Ovary (tissue), 9 donors: ENCODE data around the gene RPS6KA5. TPM values are rescaled to one million over a fixed set of nuclear protein-coding genes. Genes with fewer than 3 reads are reported as not detected.
"Not testable (repeated sequence)": the region's sequence is repeated elsewhere in the genome, so short reads cannot be mapped to it uniquely, and the experiment has no call there.

Experiments
- DNase-seq, 5 donors: peaks; one replicate each; pipeline ENCODE4 v3.0.0-alpha.2; 2019 to 2020
- H3K27ac ChIP-seq, 2 donors: fragments of 200-600 bp; one replicate each; pipeline versions ENCODE4 v1.5.1 to v1.8.0; 2019 to 2022
- H3K27me3 ChIP-seq: fragments of 200-600 bp; one replicate; pipeline ENCODE4 v1.8.0; 2022
- H3K36me3 ChIP-seq: fragments of 200-600 bp; sonication (generic); one replicate; pipeline ENCODE4 v1.5.1; 2019
- H3K4me1 ChIP-seq: one replicate; pipeline ENCODE4 v1.8.1; 2013; ENCODE audit warnings: mild to moderate bottlenecking, moderate library complexity; ENCODE audit not compliant: insufficient read depth
- H3K4me3 ChIP-seq: fragments of 200-600 bp; sonication (generic); one replicate; pipeline ENCODE4 v1.5.1; 2017
- H3K9me3 ChIP-seq, 2 donors: fragments of 200-600 bp in 1 of 2; sonication (generic) in 1 of 2; one replicate each; pipeline versions ENCODE4 v1.5.1 to v1.8.1; 2013 to 2019; ENCODE audit warnings: mild to moderate bottlenecking in 1 of 2, moderate library complexity in 1 of 2
- CTCF ChIP-seq, 3 donors: fragments of 450-650 bp in 2 of 3; fragments of 200-600 bp in 1 of 3; IDR thresholded peaks; one replicate each; pipeline versions ENCODE4 v1.5.1 to v1.8.0; 2016 to 2022; ENCODE audit warnings: antibody characterized with exemption in 3 of 3, mild to moderate bottlenecking in 1 of 3
- EP300 ChIP-seq: sonication (generic); formaldehyde crosslinking; IDR thresholded peaks from one replicate; pipeline ENCODE4 v1.6.1; 2017; ENCODE audit warnings: antibody characterized with exemption
- POLR2A ChIP-seq: fragments of 450-650 bp; IDR thresholded peaks from one replicate; pipeline ENCODE4 v1.6.1; 2017; ENCODE audit warnings: antibody characterized with exemption, mild to moderate bottlenecking, moderate library complexity
- WGBS, 3 donors: extraction: QIAGEN DNeasy Blood & Tissue Kit in 1 of 3; methylation state at CpG; one replicate each; pipeline versions ENCODE4 v1.1.5 to v1.1.7; 2013 to 2017; 5-methylcytosine and 5-hydroxymethylcytosine counted together
- intact Hi-C, 4 donors: fragments of 100-400 bp; cut with DNase I; formaldehyde crosslinking; loops; one replicate each; pipeline versions ENCODE4 v1.11.0 to v1.15.1; 2022 to 2023
- polyA plus RNA-seq, 2 donors: library from polyadenylated mRNA; stranded (reverse); fragments of 200-250 nt in 1 of 2; fragments of 350-450 nt in 1 of 2; fragmentation: Illumina TruSeq in 1 of 2; extraction: RNeasy Lipid Tissue Mini Kit (QIAGEN cat#74804) in 1 of 2; gene quantifications; one replicate each; pipeline ENCODE4 v1.2.3, GENCODE V29; 2013 to 2014
- total RNA-seq, 7 donors: library from RNA; depleted of rRNA in 2 of 7; stranded (reverse); fragments of >200 nt in 2 of 7; fragmentation: NEBNext Ultra II Directional in 3 of 7; extraction: Animal tissue kit (Norgen Biotek cat#: 25700) in 3 of 7; gene quantifications; one replicate each; pipeline versions ENCODE4 v1.1.0 to v1.2.4, GENCODE V29; 2016 to 2023
- donor health status: DM: no; HTN: no; CAD: no; lungs with moderate emphysema.
- donor health status: DM: no; HTN: no; CAD: no.
- donor health status: Bipolar disorder and iron deficiency.
- donor health status: DM: yes; HTN: yes; CAD: no.
- donor health status: DM: no; HTN: no; CAD: no.
- donor health status: DM: yes; HTN: yes; CAD: no.

Gene RPS6KA5
- total and polyA plus RNA-seq, 9 donors, result 3.8 to 19.0 (median 8.4) TPM

DNA sequence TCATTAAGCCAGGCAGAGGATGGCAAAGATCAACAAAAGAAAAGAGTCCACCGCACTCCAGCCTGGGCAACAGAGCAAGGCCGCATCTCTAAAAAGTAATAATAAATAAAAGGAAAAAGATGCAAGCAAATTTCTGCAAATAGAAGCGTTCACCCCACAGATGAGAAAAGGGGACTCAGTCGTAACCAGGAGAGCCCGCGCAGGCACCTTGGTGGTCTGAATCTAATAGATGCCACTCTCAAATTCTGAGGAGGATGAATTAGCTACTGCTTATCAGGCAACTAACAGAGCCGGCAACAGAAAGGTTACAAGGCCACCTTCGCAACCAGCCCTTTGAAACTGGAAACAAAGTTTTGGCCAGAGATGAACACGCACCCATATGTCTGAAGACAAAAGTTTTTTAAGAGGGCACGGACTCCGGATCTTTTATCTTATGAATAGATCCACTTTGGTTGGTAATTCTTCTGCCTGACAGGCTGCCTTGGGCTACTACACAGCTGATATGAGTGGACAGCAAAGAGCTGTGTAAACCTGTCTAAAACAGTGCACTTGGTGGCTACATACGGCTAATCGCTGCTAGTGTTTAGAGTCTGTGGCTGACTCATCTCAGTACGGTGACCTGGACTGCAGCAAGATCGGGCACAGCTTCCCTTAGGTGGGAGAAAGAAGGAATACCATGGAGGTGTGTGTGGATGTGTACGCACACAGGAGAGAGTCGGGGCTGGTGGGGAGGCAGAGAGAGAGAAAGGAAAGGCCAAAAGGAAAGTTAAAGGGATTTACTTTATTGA is 211.3 kb downstream of the RPS6KA5 start:
- no peak overlapping the region for H3K4me3 ChIP-seq
- no peak overlapping the region for H3K27ac ChIP-seq
- H3K9me3 ChIP-seq, result no peaks in the 10 kb centered on the region
- WGBS, 3 donors, result 82 to 88% (median 87%) methylated on average over 17 of the region's 17 CpGs
- no peaks in the 10 kb centered on the region for H3K27me3 ChIP-seq
- H3K36me3 ChIP-seq, result no peaks in the 10 kb centered on the region
- DNase-seq, result no peak
- no peak for TF ChIP-seq EP300
- no peak for TF ChIP-seq POLR2A
- no peak for TF ChIP-seq CTCF (IDR thresholded peaks at IDR 0.05)
- H3K4me1 ChIP-seq, result no peaks in the 10 kb centered on the region
- intact Hi-C loops, result no loop called here

GRCh38 chr14:90846511-90846910 is 213.9 kb downstream of the RPS6KA5 start:
- H3K36me3 ChIP-seq, result no peaks in the 10 kb centered on the region
- no peak overlapping the region for H3K27ac ChIP-seq
- 90 to 95% (median 95%) methylated on average over 4 of the region's 4 CpGs for WGBS, 3 donors

GRCh38 chr14:90844321-90844720 is 216.1 kb downstream of the RPS6KA5 start:
- WGBS, 3 donors, result 62 to 81% (median 75%) methylated on average over 3 of the region's 3 CpGs
- TF ChIP-seq EP300, result no peak
- no peak for TF ChIP-seq POLR2A
- no peak for TF ChIP-seq CTCF (IDR thresholded peaks at IDR 0.05)
- Histone ChIP-seq H3K27me3 (no peaks in the 10 kb centered on the region), H3K4me3 (no peak overlapping the region), H3K9me3 (no peaks in the 10 kb centered on the region), H3K36me3 (no peaks in the 10 kb centered on the region), H3K4me1 (no peaks in the 10 kb centered on the region), H3K27ac (no peak overlapping the region)
- intact Hi-C loops, result no loop called here
- DNase-seq, result no peak

More at GRCh38 chr14:90846511-90846910, 213.9 kb downstream of the RPS6KA5 start:
- H3K4me1 ChIP-seq, result no peaks in the 10 kb centered on the region
- intact Hi-C loops, result no loop called here
- TF ChIP-seq POLR2A (no peak), CTCF (IDR thresholded peaks at IDR 0.05) (no peak), EP300 (no peak)
- no peaks in the 10 kb centered on the region for H3K9me3 ChIP-seq
- no peak for DNase-seq
- H3K4me3 ChIP-seq, result no peak overlapping the region
- no peaks in the 10 kb centered on the region for H3K27me3 ChIP-seq

DNA sequence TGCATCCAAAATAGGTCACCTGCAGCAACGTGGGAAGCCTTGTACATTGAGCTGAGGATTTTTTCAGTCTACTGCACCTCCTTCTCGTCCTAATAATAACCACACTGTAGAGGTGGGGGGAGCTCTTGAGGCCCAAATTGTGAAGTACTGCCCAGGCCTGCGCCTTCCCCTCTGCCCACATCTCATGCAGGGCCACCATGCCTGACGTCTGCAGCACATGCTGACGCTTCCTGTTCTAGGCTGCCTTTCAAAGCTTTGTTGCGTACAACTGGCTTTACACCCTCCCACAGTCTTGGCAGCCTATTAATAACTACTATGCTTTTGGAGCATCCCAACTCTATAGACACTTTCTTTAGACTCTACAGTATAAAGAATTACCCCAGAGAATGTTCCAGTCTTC is 217.7 kb downstream of the RPS6KA5 start:
- no peaks in the 10 kb centered on the region for H3K27me3 ChIP-seq
- intact Hi-C loops, result no loop called here
- no peak for DNase-seq
- H3K4me1 ChIP-seq, result no peaks in the 10 kb centered on the region
- H3K4me3 ChIP-seq, result no peak overlapping the region
- no peaks in the 10 kb centered on the region for H3K9me3 ChIP-seq
- no peaks in the 10 kb centered on the region for H3K36me3 ChIP-seq
- no peak overlapping the region for H3K27ac ChIP-seq
- TF ChIP-seq POLR2A, result no peak
- no peak for TF ChIP-seq CTCF (IDR thresholded peaks at IDR 0.05)
- TF ChIP-seq EP300, result no peak
- whole genome bisulfite sequencing, 3 donors, result 61 to 68% (median 63%) methylated on average over 6 of the region's 6 CpGs

DNA sequence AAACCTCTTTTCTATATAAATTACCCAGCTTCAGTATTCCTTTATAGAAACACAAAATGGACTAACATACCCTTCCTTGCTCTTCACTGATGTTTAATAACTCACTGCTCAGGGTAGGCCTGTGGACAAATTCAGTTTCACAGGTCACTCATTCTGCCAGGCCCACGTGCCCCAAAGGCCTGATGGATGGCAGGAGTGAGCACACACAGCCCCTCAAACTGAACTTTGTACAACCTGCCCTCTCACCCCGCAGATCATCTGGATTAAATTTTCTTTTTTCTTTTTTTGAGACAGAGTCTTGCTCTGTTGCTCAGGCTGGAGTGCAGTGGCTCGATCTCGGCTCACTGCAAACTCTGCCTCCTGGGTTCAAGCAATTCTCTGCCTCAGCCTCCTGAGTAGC is 219.8 kb downstream of the RPS6KA5 start:
- H3K9me3 ChIP-seq, DNase-seq, H3K27me3 ChIP-seq, intact Hi-C loops, H3K4me3 ChIP-seq, H3K4me1 ChIP-seq, H3K27ac ChIP-seq, H3K36me3 ChIP-seq: not testable (repeated sequence)
- 97 to 98% (median 98%) methylated on average over 4 of the region's 4 CpGs for WGBS, 3 donors
